GM19328 (cell line): ENCODE data around the gene PLIN1.

Experiments
- ATAC-seq: cut with Tn5 transposase; IDR thresholded peaks from one replicate; pipeline ENCODE4 v1.9.1; 2021; ENCODE audit warnings: mild to moderate bottlenecking, moderate library complexity; ENCODE audit not compliant: unreplicated experiment

The PLIN1 gene

DNA sequence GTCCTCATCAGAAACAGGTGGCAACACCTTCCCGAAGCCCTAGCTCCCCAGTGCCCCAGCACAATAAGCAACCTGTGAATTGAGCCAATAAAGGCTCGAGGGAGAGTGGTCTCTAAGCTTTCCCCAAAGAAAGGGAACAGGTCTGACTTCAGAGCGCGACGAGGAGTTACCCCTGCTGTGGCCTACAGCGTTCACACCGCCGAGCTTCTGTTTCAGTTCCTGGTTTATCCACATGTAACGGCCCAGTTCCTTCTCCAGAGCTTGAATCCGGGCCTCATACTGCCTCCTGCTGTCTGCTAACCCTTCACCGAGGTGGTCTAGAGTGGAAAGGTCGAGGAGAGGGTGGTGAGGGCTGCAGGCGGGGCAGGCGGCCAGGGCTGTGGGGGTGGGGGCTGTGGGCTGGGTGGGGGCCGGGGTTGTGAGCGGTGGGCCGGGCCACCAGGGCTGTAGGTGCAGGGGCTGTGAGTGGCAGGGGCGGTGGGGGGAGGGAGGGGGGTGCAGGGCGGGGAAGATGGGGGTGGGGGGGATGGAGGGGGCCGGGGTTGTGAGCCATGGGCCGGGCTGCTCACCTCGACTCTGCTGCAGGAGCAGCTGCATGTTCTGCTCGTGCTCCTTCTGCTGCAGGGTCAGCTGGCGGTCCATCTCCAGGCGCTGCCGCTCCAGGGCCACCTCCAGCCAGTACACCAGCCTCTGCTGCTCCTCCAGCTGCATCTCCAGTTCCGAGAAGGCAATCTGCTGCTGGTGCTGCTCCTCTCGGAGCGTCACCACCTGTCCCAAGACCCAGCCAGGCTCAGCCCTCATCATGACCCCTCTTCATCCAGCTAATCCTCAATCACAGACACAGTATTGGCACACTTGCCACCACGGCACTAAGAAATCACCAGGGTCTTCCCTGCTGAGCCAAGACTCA lies 50.1 kb downstream of the PLIN1 start:
- no peak for ATAC-seq

DNA sequence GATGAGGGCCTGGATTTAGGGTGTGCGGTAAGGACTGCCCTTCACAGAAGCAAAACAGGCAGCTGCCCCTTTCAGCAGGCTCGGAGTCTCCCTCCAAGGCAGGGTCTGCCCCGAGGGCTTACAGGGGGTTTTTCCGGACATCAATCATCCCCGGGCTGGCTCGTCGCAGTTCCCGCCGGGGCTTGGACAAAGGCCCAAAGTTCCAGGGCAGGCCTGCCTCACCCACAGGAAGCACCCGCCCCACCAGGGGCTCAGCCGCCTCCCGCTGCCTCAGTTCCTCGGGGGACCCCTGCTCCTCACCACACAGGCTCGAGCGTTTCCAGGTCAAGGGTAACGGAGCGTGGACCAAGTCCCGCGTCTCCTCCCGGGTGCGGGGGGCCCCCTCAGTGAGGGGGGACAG lies 50.9 kb downstream of the PLIN1 start:
- no peak for ATAC-seq

DNA sequence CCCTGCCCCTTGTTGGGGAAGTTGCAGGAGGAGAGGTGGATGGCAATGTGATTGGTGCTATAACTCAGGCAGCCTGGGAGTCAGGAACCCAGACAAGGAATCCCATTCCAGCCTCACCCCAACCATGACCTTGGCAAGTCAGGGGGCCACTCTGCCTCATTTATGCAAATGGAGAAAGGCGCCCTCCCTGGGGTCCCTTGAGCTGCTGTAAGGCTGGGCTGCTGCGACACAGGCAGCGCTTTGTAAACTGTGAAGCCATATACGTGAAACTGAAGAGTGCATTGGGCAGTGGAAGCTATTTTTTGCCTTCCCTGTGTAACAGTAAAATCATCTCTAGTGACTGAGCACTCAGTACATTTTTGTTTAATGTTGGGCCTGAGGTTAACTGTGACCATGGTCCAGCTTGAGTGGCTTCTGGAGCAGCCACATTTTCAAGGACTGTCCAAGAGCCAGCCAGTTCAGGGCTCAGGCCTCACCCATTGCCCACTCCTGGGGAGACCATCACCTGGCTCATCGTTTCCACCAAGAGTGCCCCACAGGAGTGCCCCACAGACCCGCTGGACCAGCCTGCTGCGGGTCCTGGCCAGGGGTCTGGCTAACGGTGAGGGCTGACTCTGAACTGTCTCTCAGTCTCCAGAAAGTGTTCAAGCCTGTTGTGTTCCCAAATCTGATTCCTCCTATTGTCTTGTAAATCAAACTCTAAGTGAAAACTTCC lies 51.8 kb downstream of the PLIN1 start:
- no peak for ATAC-seq

DNA sequence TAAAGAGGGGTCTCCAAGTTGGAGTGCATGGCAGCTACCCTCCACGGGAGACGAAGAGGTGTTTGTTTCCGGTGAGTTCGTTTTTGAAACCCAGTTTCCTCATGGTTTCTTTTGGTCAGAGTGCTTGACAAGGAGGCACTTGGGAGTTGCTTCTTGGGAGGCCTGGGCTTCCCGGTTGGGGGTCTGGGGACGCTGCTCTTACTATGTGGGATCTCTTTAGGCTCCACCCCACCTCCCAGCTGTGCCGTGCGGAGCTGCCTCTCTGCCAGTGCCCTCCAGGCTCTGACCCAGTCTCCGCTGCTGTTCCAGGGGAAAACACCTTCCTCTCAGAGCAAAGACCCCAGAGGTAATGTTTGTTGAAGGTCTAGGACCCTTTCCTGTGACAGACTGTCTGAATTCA lies 53.5 kb downstream of the PLIN1 start:
- no peak for ATAC-seq

DNA sequence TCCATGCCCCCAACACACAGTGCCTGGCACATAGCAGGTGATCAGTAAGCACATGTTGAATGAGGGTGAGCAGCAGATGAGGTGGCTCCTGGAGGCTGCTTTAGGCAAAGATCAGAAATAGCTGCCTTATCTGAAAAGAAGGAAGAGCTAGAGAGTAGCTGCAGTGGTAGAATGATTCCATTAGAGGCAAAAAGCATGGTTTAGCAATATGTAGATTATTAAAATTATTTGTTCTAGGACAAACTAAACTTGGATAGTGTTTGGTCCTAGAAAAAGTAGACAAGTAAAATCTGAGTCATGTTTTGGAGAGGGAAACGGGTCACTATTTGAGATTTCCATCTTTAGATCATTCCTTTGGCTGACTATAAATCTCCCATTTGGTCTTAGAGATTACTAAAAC lies 56.0 kb downstream of the PLIN1 start:
- ATAC-seq: no peak

DNA sequence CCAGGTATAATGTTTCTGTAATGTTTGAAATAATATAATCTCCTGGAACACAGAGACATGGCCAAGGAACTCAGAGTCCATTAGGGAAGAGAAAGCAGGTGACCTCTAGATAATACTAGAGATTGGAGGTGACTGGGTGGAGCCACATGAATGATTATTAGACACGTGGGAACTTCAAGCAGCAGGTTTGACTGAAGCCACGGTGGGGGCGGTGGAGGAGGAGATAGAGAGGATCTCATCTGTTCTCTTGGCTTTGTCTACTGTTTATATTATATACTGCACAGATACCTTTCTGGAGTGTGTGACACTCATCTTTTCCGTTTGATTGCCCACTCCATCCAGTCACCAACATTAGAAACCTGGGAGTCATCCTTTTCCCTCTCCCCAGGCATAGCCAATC lies 57.6 kb downstream of the PLIN1 start:
- ATAC-seq: no peak

DNA sequence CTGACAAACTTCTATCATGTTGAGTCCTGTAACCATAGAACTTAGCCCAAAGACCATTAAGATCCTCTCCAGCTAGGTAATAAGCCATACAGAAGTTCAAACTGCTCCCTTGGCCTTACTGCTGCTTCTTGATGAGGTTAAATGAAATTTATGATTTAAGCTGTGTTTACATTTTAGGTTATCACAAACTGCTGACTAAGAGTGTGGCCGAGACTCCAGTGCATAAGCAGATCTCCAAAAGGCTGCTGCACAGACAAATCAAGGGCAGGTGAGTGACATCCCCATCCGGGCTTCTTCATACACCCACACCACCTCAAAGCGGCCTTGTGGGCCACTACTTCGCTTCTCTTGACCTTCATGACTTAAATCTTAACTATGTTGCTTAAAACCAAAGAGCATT lies 62.9 kb downstream of the PLIN1 start:
- ATAC-seq: no peak

DNA sequence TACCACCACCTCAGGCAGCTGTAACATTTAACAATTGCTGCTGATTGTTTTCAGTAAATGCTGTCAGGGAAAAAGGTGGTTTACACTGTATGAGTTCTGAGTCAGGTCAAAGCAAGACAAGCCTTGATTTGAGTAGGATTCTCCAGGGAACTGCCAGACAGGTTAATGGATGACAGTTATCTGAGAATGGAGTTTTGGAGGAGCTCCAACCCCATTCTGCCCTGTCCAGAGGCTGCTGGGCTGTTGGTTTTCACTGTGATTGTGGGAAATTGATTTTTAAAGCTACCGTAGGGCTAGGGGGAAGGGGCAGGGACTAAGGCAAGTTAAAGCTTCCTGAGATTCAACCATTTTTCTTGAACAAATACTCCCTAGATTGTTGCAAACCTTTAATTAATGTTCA lies 64.0 kb downstream of the PLIN1 start:
- ATAC-seq: no peak
